AG04450 (cell line): Measurements from ENCODE around the gene PHF12. TPM values are rescaled to one million over a fixed set of nuclear protein-coding genes. Genes with fewer than 3 reads are reported as not detected.

ENCODE experiments used
- CTCF ChIA-PET: fragments of 300-600, 350-600 bp; formaldehyde crosslinking; extraction: SDS; loops from one replicate; lab custom pipeline; 2022; ENCODE audit warnings: antibody characterized with exemption, inconsistent platforms; lab: Charles Lee
- POLR2A ChIA-PET: fragments of 350-600 bp; formaldehyde crosslinking; extraction: SDS; loops from one replicate; lab custom pipeline; 2021; ENCODE audit warnings: antibody characterized with exemption, inconsistent platforms; lab: Yijun Ruan, JAX
- DNase-seq: peaks from one replicate; pipeline ENCODE4 v3.0.0-alpha.2; 2011; ENCODE audit warnings: low read depth, low spot score
- H3K27ac ChIP-seq: one replicate; pipeline ENCODE4 v1.5.1; 2012; ENCODE audit warnings: low read depth, low read length, control low read depth
- H3K27me3 ChIP-seq: one replicate; pipeline ENCODE4 v1.6.0; 2012; ENCODE audit warnings: low read length; ENCODE audit not compliant: control insufficient read depth, insufficient read depth
- H3K4me3 ChIP-seq: 2 replicates; pipeline ENCODE4 v1.5.1; 2011; ENCODE audit warnings: mild to moderate bottlenecking, low read depth, low read length, control low read depth
- H3K9me3 ChIP-seq: 2 replicates; pipeline ENCODE4 v1.5.1; 2012; ENCODE audit warnings: low read length; ENCODE audit not compliant: control insufficient read depth, insufficient read depth
- polyA plus RNA-seq: library from polyadenylated mRNA; depleted of rRNA; stranded (reverse); fragments of >200 nt; gene quantifications from 2 replicates; pipeline ENCODE4 v1.2.3, GENCODE V29; 2011
- TF ChIP-seq, protein P1 (sequence below): IDR thresholded peaks from 2 replicates; pipeline ENCODE4 v1.5.1; 2011; ENCODE audit warnings: low read depth, low read length, control low read depth, inconsistent platforms

PHF12 gene
- polyA plus RNA-seq, 1 experiment: 13.6 TPM

DNA sequence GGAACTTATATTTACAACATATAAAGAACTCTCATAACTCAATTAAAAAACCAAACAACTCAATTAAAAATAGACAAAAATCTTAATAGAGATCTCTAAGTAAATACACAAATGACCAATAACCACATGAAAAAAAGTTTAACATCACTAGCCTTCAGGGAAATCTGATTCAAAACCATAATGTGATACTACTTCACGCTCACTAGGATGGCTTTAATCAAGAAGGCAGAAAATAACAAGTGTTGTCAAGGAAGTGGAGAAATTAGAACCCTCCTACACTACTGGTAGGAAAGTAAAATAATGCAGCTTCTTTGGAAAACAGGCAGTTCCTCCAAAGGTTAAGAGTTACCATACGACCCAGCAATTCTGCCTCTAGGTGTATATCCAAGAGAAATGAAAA lies 8.4 kb downstream of the PHF12 start:
- no peak overlapping the region for H3K4me3 ChIP-seq
- H3K27me3 ChIP-seq: no peaks in the 10 kb centered on the region
- H3K9me3 ChIP-seq: no peaks in the 10 kb centered on the region
- ChIA-PET CTCF (interaction anchor here (1.5 kb wide), 1 partner anchor 10 kb away, joined by 3 read pairs; no protein-coding TSS in a partner anchor), POLR2A (no interaction called here)
- no peak overlapping the region for H3K27ac ChIP-seq
- DNase-seq: no peak
- TF ChIP-seq, protein P1, sequence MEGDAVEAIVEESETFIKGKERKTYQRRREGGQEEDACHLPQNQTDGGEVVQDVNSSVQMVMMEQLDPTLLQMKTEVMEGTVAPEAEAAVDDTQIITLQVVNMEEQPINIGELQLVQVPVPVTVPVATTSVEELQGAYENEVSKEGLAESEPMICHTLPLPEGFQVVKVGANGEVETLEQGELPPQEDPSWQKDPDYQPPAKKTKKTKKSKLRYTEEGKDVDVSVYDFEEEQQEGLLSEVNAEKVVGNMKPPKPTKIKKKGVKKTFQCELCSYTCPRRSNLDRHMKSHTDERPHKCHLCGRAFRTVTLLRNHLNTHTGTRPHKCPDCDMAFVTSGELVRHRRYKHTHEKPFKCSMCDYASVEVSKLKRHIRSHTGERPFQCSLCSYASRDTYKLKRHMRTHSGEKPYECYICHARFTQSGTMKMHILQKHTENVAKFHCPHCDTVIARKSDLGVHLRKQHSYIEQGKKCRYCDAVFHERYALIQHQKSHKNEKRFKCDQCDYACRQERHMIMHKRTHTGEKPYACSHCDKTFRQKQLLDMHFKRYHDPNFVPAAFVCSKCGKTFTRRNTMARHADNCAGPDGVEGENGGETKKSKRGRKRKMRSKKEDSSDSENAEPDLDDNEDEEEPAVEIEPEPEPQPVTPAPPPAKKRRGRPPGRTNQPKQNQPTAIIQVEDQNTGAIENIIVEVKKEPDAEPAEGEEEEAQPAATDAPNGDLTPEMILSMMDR: no peak

DNA sequence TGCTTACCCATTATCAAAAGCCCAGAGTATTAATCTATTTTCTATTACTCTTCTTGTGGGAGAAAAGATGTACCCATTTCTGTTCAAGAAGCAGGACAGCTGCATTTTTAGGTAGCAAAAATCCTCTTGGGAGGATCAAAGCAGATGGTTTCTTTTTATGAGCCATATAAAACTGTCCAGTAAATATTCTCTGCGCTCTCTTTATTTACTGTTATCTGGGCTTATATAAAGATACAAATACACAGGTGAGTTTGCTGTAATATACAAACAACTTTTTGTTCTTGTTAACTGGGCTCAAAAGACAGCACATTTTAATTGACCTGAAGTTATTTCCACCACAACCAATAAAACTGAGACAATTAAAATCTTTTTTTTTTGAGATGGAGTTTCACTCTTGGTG lies 10.1 kb downstream of the PHF12 start:
- Histone ChIP-seq H3K27ac (no peak overlapping the region), H3K27me3 (no peaks in the 10 kb centered on the region), H3K4me3 (no peak overlapping the region), H3K9me3 (no peaks in the 10 kb centered on the region)
- CTCF ChIA-PET: interaction anchor here (0.7 kb wide), 1 partner anchor 183 kb away, joined by 4 read pairs; no protein-coding TSS in a partner anchor
- POLR2A ChIA-PET: no interaction called here
- TF ChIP-seq, protein P1: no peak
- no peak for DNase-seq

DNA sequence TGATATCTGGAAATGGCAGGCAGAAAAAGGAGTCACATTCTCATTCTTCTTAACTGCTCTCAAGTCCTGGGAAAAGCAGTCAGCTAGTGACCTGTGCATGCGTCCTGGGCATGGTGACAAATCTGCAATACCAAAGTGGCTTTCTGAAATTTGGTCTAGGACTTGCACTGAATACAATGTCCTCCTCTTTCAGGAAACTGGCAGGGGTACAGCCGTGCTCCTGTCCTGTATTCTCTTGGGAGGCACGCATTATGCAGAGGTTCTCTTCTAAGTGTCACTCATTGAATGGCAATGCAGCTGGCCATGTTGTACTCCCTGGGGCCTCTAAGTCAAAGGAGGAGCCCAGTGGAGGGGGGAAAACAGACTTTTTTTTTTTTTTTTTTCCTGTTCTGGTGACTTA lies 10.6 kb downstream of the PHF12 start:
- Histone ChIP-seq H3K27ac (no peak overlapping the region), H3K27me3 (no peaks in the 10 kb centered on the region), H3K4me3 (no peak overlapping the region), H3K9me3 (no peaks in the 10 kb centered on the region)
- ChIA-PET POLR2A (no interaction called here), CTCF (interaction anchor here (0.7 kb wide), 1 partner anchor 183 kb away, joined by 4 read pairs; no protein-coding TSS in a partner anchor)
- no peak for DNase-seq
- TF ChIP-seq, protein P1: no peak

DNA sequence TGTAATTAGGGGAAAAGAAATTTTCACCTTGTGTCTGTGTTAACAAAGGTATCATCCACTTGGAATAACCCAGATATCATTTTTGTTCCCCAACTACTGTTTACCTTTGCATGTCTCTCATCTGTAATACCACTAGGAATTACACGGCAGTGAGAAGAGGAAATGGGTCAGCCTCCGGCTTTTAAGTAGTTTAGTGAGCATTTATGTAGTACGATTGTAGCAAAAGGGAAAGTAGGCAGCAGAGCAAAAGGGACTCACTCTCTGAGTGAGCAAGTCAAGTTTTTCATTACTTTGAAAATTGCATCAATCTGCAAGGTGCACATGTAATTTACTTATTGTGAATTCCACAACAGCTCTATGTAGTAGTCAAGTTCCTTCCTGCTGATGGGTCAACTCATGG lies 11.2 kb downstream of the PHF12 start:
- TF ChIP-seq, protein P1: no peak
- ChIA-PET CTCF (interaction anchor here (1.2 kb wide), 1 partner anchor 14 kb away, joined by 3 read pairs; no protein-coding TSS in a partner anchor), POLR2A (no interaction called here)
- no peak for DNase-seq
- no peaks in the 10 kb centered on the region for H3K27me3 ChIP-seq
- H3K4me3 ChIP-seq: no peak overlapping the region
- no peak overlapping the region for H3K27ac ChIP-seq
- H3K9me3 ChIP-seq: no peaks in the 10 kb centered on the region

DNA sequence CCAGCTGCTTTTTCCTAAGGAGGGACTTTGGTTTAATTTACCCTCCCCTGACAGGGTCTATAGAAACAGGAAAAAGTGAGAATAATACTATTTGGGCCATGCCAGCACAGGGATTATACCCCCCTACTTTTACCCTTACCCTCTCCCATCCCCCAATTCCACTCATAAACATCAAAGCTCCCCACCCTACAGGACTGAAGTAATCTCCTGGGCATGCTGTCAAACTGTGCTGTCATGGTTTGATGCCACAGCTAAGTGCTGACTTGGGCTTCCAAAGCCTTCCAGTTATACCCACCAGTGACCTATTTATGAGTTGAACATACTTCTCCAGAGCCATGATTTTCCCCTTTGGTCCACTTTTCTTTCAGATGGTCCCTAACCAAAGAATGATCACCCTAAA lies 12.8 kb downstream of the PHF12 start:
- ChIA-PET CTCF (interaction anchor here (0.5 to 1.8 kb wide), 3 partner anchors 175 to 187 kb away, joined by 3 to 9 read pairs (median 5); no protein-coding TSS in a partner anchor), POLR2A (no interaction called here)
- no peak for DNase-seq

More for the DNA sequence above, 12.8 kb downstream of the PHF12 start:
- no peak overlapping the region for H3K4me3 ChIP-seq
- H3K27ac ChIP-seq: no peak overlapping the region
- no peaks in the 10 kb centered on the region for H3K9me3 ChIP-seq
- no peaks in the 10 kb centered on the region for H3K27me3 ChIP-seq
- TF ChIP-seq, protein P1: no peak
